ENCODE data around the gene CDH4.

Gene CDH4

DNA sequence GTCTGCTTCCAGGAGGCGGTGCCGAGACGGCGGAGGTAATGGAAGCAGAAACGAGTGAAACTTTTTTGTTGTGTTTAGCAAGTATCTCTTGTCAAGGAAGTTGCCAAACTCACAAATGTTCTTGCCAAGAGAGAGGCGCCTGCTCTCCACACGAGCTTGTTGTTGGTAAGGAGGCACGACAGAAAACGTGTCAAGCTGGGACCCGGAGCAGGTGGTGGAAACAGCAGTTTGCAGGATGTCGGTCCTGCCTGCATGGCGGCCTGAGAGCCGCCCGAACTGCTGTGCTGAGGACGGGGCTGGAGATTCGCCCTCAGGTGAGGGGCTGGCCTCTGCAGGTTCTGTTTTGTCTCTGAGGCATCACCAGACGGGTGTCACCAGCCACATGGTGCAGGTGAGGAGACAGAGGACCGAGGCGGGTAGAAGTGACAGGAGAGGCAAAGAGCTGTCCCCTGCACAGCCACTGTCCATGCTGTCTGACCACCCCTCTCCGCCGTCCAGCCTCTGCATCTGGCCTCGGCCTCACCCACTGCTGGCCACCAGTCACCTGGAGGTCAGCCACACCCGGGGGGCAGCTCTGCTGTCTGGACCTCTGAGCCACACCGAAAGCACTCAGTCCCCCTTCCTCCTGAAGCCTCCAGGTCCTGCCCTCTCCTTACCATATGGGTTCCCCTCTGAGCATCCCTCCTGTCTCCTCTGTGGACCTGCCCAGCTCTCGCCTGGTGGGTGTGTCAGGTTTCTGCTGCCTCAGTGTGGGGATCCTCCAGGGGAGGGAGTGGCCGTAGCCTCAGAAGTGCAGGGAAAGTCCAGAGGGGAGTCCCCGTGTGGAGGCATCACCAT, 552.1 kb downstream of the CDH4 start:
- DNase-seq, result no peak

DNA sequence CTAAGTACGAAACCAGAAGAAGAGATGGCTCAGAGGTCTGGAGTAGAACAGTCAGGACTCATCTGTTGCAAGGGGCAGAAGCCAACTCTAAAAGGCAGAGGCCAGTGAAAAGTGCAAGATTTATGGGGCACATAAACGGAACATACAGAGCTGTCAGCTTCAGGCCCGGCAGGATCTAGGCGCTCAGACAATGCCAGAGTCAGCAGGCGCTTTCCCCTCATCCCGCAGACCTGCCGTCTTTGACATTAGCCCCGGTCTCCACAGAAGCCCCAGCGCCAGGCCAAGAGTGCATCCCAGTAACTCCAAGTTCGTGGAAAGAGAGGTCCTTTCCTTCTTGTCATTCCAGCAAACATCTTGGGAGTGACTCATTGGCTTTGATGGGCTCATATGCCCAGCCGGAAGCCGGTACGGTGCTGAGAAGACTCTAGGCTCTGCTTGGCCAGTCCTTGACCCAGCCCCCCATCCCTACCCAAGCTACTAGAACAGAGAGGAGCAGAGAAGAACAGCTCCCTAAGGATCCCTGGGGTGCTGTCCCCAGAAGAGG, 552.8 kb downstream of the CDH4 start:
- no peak for DNase-seq

DNA sequence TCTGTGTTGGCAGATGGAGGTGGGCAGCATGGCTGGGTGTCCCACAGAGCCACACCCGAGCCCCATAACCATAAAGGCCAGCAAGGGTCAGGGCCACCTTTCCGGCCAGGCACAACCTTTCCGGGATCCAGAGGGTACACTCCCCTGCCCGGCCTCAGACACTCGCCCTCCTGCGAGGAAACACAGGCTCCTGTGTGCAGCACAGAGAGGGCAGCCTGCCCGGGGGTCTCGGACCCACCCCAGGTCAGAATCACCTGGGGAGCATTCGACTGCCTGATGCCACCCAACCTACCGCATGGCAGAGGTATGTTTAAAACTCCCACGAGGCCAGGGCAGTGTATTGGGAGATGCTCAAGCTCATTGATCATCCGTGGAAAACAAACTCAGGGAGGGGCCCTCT, 553.3 kb downstream of the CDH4 start:
- no peak for DNase-seq

DNA sequence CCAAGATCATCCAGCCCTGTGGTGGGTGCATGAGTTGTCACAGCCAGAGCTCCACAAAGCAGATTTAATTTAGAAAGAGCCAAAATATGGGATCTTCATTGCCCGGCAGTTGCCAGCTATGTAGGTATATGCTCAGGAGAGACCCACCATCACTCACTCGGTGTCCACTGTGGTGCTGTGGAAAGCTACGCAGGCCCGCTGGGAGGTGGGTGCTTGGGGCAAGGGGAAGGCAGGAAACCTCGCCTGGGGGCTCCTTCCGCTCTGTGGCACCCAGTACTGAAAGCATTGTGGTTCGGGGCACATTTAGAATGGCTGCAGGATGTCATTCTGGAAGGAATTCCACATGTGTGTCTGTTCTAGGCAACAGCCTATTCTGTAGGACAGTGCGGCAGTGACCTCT, 553.7 kb downstream of the CDH4 start:
- no peak for DNase-seq

DNA sequence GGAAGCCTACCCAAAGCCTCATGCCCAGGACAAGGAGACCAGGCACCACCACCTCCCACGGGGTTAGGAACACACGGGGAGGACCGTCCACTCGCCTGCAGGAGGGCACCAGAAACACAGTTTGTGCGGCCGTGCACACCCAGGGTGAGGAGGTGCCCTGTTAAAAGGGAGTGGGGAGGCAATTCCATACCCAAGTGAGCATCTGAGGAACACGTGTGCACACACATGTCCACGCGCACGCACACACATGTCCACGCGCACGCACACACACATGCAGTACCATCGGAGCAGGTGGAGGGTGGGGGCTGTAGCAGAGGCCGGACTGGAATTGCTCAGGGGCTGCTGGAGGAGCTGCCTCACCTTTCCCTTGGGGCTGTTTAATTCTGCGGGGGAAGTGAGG, 554.3 kb downstream of the CDH4 start:
- DNase-seq, result no peak

DNA sequence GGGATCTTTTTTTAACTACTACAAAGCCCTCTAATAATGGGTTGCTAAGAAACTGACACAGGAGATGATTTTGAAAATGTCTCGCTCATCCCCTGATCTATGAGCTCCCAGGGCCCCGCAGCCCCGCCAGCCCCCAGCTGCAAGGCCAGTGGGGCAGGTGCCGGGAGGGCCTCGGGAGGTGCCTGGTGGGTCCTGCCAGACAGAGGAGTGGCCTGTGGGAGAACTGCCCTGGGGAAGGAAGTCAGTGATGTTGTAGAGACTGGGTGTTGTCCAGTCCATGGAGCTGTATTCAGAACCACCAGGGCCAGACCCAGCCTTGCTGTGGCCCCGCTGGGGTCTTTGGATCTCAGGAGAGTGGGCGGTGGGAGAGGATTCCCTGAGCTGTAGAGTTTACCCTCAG, 554.9 kb downstream of the CDH4 start:
- no peak for DNase-seq

DNA sequence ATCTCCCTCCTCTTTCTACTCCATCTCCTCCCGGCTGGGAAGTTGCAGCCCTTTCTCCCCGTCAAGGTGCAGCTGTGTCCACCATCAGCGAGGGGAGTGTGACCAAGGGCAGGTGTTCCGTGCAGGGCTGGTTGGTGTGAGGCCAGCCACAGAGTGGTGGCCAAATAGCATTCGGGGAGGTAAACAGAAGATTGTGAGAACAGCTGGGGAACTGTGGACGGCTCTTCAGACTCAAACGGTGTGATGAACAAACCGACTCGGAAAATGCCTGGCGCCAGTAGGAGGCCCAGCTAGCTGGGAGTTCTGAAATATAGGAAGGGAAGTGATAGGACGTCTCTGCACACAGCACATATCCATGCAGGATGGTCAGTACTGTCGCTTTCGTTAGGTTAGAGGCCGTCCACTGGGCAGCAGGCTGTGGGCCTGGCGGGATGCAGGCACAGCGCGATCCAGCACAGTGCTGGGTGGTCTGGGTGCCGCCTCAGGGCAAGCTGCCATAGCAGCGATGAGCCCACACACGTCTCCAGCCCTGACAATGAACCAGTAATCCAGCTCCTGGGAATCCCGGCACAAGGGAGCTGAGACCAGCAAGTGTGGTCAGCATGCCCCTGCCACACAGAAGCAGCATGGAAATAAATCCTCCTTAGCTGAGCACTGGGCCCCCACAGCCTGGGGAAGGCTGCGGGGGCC, 555.6 kb downstream of the CDH4 start:
- no peak for DNase-seq

DNA sequence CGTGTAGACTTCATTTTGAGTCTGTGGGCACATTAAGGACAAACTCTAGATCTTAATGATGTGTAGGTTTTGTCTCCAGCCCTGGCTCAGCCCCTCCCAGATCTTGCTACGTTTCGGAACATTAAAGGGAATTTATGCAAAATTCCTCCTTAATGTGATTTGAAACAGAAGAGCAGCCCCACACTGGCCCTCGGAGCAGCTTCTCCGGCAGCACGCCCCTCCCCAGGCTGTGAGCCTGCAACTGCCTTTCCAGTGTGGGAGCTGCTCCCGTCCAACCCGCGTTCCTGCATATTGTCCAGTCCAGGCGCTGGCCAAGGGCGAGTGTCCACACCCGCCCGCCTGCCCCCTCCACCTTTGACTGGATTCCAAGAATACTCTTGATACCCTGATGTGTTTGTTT, 556.4 kb downstream of the CDH4 start:
- no peak for DNase-seq

DNA sequence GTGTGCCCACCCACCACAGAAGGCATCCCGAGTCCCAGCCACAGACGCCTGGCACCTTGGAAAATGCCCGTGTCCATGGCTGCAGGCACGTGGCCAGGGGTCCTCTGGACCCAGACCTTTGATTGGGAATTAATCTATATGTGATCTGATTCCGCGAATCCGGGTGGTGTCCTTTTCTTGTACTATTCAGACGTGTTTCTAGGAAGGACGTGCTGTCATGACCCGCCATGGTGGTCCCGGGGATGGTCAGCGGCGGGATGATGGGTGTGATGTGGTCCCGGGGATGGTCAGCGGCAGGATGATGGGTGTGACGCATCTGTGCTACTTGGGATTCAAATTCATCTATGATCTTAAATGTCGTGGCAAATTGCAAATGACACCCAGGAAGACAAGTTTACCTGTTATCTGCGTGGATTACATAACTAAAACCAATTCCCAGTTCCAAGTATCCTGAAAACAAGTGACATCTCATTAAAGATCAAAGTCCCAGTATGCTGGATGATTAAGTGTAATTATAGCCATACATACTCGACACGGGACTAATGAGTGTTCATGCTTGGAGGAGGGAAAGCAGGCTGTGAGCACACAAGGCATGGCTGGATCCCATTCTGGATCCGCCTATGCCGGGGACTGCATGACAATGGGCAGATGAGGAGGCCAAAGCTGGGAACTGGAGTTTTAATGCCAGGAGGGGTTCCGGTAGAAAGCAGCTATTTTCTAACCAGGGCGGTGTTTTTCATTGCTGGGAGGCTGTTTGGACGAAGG, 557.1 kb downstream of the CDH4 start:
- no peak for DNase-seq

DNA sequence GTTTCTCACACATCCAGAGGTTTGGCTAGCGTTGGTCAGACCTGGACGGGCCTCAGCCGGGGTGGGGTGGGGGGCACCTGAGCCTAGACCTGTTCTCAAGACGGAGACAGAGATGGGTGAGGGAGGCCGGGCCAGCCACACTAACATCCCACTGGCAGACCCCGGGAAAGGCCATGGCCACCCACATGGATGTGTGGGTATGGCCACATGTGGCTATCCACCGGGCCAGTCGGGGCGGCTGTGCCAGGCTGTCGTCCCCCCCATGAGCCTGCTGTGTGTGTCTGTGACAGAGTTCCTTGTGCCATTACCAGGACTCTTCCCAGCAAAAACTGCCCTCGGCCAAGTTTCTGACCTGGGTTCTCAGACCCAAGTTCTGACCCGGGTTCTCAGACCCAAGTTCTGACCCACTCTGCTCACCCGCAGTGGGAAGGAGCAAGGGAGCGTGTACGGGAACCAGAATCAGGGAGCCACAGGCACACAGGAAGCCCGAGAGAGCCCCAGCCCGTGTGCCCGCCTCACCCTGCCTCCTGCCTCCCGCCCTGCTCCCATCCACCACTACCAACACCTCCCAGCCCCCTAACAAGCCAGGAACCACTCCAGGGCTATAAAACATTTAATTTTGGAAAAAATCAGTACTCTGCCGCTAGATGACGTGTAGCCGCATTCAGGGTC, 558.1 kb downstream of the CDH4 start:
- DNase-seq, result no peak

DNA sequence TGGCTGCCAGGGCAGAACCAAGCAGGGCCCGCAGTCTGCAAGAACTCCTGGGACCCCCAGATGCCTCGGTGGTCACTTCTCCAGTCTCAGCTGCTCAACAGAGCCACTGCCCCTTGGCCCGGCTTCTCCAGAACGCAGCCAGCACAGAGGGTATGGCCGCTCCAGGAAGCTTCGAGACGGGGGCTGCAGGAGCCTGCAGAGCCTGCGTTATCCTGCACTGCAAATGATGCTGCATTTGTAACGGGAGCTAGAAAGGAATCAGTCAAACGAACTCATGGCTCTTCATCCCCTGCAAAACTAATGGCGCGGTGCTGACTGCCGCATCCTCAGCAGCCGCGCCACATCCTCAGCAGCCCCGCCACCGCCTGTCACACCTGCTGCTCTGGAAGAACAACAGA, 558.7 kb downstream of the CDH4 start:
- no peak for DNase-seq

DNA sequence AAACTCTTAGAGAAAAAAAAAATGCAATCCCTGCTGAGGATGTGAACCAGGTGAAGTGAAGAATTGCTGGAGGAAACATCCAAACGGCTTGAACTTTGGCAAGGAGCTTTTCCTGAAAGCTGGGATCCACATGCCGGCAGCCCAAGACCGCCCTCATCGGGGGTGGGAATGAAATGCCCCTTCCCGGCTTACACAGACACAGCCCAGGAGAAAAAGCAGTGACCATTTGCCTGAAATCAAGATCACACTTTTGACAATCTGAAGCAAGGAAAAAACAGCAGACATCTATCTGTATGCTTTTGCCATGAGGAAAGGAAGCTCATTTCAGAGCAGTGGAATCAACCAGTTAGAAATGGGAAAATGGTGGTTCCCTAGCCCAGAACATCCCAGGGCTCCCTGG, 559.1 kb downstream of the CDH4 start:
- DNase-seq, result no peak

DNA sequence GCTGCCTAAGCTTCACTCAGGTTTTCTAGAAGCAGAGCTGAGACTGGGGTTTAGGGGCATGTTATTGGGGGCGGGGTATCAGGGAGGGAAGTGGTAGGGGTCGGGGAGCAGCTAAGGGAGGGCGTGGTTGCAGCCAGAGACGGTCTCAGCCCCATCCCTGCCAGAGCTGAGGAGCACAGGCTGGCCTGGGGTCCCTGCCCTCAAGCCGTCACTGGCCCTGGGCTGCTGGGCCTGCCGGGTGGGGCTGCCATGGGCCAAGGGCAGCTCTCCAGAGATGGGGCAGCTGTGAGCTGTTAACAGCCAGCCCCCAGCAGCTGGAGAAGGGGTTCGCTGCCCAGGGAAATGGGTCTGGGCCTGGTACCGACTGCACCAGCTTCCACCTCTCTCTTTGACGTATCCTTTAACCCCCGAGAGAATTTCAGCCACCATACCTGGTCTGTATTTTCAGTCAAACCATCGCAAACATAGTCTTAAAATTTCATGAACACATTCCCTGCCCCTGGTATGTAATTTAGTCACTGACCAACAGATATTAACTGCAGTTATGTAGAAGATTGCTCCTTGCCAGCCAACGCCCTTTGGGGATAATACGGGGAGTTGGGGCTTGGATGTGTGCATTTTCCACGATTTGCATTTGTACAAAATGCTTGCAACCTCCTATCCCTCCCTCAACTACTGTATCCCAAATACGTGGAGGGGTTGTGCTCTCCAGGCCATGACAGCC, 560.2 kb downstream of the CDH4 start:
- DNase-seq, result no peak

DNA sequence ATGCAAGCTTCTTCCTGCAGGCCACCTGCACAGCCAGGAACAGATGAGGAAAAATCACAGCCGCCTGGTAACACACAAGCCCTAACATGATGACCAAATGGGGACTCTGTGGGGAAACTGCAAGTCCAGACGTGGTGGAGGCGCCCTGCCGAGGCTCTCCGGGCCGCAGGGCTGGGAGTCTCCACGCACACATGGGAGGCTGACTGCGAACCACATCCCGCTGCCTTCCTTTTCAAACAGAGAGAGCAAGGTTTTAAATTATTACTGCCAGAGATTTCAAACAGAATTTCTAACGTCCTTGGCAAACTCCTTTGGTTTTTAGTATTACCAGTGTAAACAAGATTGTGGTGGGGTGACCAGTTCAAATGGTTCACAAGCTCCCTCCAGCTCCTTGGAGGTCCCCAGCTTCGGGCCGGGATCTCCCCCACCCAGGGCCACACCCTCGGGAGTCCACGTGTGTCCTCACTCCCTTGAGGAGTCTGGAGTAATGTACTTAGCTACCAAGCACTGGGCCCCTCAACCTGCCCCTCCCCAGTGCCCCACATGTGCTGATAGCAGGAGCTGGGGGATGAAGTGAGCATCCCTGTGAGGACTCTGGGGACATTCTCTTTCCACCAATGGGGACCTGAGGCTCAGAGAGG, 560.9 kb downstream of the CDH4 start:
- no peak for DNase-seq

DNA sequence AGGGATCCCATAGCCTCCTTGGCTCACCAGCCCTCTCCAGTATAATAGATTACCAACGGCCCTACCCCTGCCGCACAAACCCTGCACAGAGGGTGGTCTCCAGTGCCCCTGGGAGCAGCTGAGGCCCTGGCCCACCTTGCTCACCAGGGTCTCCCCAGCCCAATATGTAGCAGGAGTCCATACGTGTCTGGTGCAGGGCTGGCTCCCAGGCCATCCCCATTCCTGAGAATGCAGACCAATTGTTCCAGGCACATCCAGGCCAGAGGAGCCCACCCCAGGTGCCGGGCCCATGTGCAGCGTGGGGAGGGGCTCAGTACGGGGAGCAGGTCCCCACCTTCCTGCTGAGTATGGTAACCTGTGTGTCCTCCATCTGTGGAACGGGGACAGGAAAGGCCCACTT, 561.7 kb downstream of the CDH4 start:
- no peak for DNase-seq

DNA sequence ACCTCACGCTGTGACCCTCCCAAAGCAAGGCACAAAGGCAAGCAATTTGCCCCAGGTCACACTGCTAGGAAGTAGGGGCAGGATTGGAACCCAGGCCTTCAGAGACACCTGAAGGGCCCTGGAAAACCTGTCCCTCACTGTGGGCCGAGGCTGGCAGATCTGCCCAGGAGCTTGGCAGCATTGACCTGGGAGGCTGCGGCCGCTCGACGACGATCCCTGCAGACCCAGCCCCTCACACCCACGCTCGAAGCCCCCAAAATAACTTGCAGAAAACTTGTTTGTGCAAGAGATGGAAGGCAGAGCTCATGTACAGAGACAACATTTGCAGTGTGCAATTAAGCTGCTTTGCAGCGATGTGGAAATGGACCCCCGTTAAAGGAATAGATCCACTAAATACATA, 562.2 kb downstream of the CDH4 start:
- DNase-seq, result no peak

DNA sequence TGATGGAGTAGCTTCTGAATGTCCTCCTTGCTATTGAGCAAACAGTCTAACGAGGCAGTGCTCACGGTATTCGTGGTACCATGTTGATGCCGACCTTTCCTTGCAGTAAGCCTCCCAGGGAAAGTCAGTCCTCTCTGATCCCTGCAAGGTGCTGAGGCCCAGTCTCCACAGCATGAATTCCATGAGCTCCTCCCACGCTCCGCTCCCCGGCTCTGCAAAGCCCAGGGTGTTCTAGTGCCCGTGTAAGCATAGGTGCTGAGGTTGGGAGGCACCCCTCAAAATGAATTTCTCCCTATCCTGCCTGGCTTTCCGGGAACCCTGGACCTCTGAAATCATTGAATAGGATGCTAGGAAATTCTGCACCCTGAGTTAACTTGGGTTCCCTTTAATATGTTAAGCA, 562.7 kb downstream of the CDH4 start:
- DNase-seq, result no peak

DNA sequence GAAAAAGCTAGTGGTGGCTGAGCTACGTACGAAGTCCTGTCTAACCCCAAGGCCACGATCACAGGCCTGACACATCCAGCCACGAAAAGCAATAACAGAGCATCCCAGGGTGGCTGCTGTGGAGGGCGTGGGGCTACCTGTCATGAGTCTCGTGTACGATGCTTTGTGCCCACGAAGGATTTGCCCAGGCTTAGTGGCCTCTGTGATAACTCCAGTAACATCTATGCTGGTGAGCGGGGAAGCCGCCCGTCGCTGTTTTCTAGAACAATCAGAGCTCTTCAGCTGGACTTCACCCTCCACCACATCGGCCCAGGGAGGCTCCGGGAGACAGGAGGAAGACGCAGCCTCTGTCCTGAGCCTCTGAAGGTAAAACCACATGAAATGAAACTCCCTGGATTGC, 563.1 kb downstream of the CDH4 start:
- DNase-seq, result no peak

DNA sequence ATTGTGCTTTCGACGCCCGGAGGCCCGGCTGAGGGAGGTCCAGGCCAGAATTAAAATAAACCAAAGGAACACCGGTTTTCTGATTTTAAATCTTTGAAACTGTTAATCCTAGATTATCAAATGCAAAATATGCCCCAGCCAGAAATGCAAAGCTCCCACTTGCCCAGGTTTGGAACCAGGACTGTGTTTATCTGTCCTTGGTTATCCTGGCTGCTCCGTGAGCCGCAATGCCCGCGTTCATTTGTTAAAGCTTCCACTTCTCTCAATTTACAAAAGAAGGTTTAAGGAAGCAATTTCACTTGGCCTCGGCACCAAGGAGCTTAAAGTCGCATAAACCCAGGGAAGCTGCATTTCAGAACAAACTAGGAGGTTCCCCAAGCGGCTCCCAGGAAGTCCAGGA, 563.6 kb downstream of the CDH4 start:
- DNase-seq, result no peak

DNA sequence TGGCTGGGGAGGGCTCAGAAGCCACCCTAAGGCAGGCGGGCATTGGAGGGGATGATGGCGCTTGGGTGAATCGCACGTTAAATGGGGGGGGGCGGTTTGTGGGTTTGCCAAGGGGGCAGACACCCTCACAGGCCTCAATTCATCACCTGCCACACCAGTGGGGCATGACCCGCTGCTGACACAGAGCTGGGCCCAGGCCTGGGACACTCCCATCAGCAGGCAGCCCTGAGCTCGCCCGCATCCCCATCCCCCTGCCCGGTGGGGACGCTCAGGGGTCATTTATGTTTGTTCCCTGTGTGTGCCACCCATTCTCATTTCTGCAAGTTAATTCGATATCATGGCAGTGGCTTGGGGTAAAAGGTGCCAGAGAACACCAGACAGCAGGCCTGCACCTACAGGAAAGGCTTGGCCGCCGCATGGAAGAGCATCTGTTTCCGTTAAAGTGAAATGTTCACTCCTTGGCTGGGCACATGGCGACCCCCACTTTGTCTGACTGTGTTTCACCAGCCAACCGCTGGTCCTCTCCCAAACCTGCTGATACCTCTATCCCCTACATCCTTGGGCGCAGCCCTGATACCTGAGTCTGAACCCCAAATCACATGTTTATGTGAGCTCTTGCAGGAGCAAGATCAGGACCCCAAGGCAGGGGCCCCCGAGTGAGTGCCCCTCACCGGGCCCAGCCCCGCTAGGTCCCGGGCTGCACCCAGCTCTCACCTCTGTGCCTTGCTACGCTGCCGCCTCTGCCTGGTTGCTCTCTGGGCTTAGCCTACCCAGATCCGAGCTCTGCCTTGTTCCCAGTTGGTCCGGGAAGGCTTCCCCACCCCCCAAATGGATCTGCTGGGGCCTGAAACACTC, 564.8 kb downstream of the CDH4 start:
- no peak for DNase-seq

DNA sequence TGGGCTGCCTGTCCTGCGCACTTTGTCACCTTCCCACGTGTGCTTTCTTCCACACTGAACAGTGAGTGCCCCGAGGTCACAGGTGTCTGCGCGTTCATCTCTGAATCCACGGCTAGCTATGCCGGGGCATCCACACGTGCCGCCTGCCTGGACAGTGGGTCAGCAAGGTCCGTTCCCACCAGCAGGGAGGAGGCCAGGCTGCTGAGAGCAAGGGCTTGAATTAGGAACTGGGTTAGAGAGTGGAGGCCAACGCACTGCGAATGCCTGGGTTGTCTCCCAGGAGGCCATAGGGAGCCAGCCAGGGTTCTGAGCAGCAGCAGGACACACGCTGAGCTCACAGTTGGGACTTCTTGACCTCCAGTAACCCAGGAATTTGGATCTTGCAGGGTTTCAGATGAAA, 565.5 kb downstream of the CDH4 start:
- no peak for DNase-seq

Data from NCI-H345 (cell line).